ENCODE results near the gene PHF19.

The PHF19 gene

GRCh38 chr9:120888626-120889025 is 11.6 kb upstream of the PHF19 start:
- no peak for TF ChIP-seq FOXA1 (IDR thresholded peaks at IDR 0.05)
- no peak for TF ChIP-seq NFRKB (IDR thresholded peaks at IDR 0.05)
- no peak for TF ChIP-seq BHLHE40 (IDR thresholded peaks at IDR 0.05; ENCODE audit: borderline replicate concordance)
- TF ChIP-seq CTBP1 (IDR thresholded peaks at IDR 0.05; ENCODE audit: borderline replicate concordance), result no peak
- no peak for TF ChIP-seq L3MBTL2 (conservative IDR thresholded peaks at IDR 0.05)
- no peak for TF ChIP-seq FOXK2 (IDR thresholded peaks at IDR 0.05)
- POLR2A ChIA-PET, result no interaction called here
- CTCF ChIA-PET, result no interaction called here
- DNase-seq (ENCODE audit: extremely low spot score), result no peak

GRCh38 chr9:120886490-120886967 is 9.5 kb upstream of the PHF19 start:
- POLR2A ChIA-PET, result no interaction called here
- CTCF ChIA-PET, result interaction anchor here (0.6 kb wide), 1 partner anchor 13 kb away, joined by 3 read pairs; no protein-coding TSS in a partner anchor
- TF ChIP-seq SP1 (IDR thresholded peaks at IDR 0.05), result no peak
- TF ChIP-seq HDGF (IDR thresholded peaks at IDR 0.05; ENCODE audit: borderline replicate concordance), result no peak
- TF ChIP-seq ARNT (IDR thresholded peaks at IDR 0.05), result no peak
- TF ChIP-seq FOXK2 (IDR thresholded peaks at IDR 0.05), result no peak
- TF ChIP-seq L3MBTL2 (conservative IDR thresholded peaks at IDR 0.05), result no peak
- no peak for TF ChIP-seq LEF1 (IDR thresholded peaks at IDR 0.05; ENCODE audit: borderline replicate concordance)
- TF ChIP-seq PKNOX1 (IDR thresholded peaks at IDR 0.05), result no peak
- no peak for TF ChIP-seq CTBP1 (IDR thresholded peaks at IDR 0.05; ENCODE audit: borderline replicate concordance)
- TF ChIP-seq TARDBP (IDR thresholded peaks at IDR 0.05), result no peak
- TF ChIP-seq BHLHE40 (IDR thresholded peaks at IDR 0.05; ENCODE audit: borderline replicate concordance), result no peak
- no peak for TF ChIP-seq FOXA1 (IDR thresholded peaks at IDR 0.05)
- no peak for TF ChIP-seq ZNF384 (IDR thresholded peaks at IDR 0.05)
- TF ChIP-seq SUZ12 (IDR thresholded peaks at IDR 0.05), result no peak
- TF ChIP-seq FOXM1 (IDR thresholded peaks at IDR 0.05; ENCODE audit: borderline replicate concordance), result no peak
- no peak for TF ChIP-seq NFRKB (IDR thresholded peaks at IDR 0.05)
- DNase-seq (ENCODE audit: extremely low spot score), result no peak

- TF ChIP-seq ELF4 (IDR thresholded peaks at IDR 0.05), result no peak
- no peak for TF ChIP-seq ARNT (IDR thresholded peaks at IDR 0.05)
- no peak for DNase-seq (ENCODE audit: extremely low spot score)
- ChIA-PET POLR2A (interaction anchor here (0.7 kb wide), 1 partner anchor 9 kb away, joined by 3 read pairs; the partner anchor contains the start of gene PHF19), CTCF (interaction anchor here (0.6 kb wide), 1 partner anchor 14 kb away, joined by 3 read pairs; no protein-coding TSS in a partner anchor)
Measured at GRCh38 chr9:120885958-120886357, 9.0 kb upstream of the PHF19 start.

GRCh38 chr9:120885457-120885856 is 8.5 kb upstream of the PHF19 start:
- TF ChIP-seq HDGF (IDR thresholded peaks at IDR 0.05; ENCODE audit: borderline replicate concordance) (no peak), LEF1 (IDR thresholded peaks at IDR 0.05; ENCODE audit: borderline replicate concordance) (no peak), ARNT (IDR thresholded peaks at IDR 0.05) (no peak), FOXA1 (IDR thresholded peaks at IDR 0.05) (no peak), BHLHE40 (IDR thresholded peaks at IDR 0.05; ENCODE audit: borderline replicate concordance) (no peak), SUZ12 (IDR thresholded peaks at IDR 0.05) (no peak), FOXM1 (IDR thresholded peaks at IDR 0.05; ENCODE audit: borderline replicate concordance) (no peak), SP1 (IDR thresholded peaks at IDR 0.05) (no peak), NFRKB (IDR thresholded peaks at IDR 0.05) (no peak), TARDBP (IDR thresholded peaks at IDR 0.05) (no peak), FOXK2 (IDR thresholded peaks at IDR 0.05) (no peak), ELF4 (IDR thresholded peaks at IDR 0.05) (no peak), L3MBTL2 (conservative IDR thresholded peaks at IDR 0.05) (no peak), CTBP1 (IDR thresholded peaks at IDR 0.05; ENCODE audit: borderline replicate concordance) (no peak), ZNF384 (IDR thresholded peaks at IDR 0.05) (no peak), PKNOX1 (IDR thresholded peaks at IDR 0.05) (no peak)
- CTCF ChIA-PET, result no interaction called here
- DNase-seq (ENCODE audit: extremely low spot score), result no peak
- POLR2A ChIA-PET, result interaction anchor here (0.7 kb wide), 1 partner anchor 8 kb away, joined by 3 read pairs; the partner anchor contains the start of gene PHF19

GRCh38 chr9:120883608-120883996 is 6.6 kb upstream of the PHF19 start:
- ChIA-PET CTCF (no interaction called here), POLR2A (no interaction called here)
- no peak for DNase-seq (ENCODE audit: extremely low spot score)
- TF ChIP-seq SP1 (IDR thresholded peaks at IDR 0.05) (no peak), PKNOX1 (IDR thresholded peaks at IDR 0.05) (no peak), SUZ12 (IDR thresholded peaks at IDR 0.05) (no peak), LEF1 (IDR thresholded peaks at IDR 0.05; ENCODE audit: borderline replicate concordance) (no peak), TARDBP (IDR thresholded peaks at IDR 0.05) (no peak), BHLHE40 (IDR thresholded peaks at IDR 0.05; ENCODE audit: borderline replicate concordance) (no peak), ELF4 (IDR thresholded peaks at IDR 0.05) (no peak), ARNT (IDR thresholded peaks at IDR 0.05) (no peak), FOXK2 (IDR thresholded peaks at IDR 0.05) (no peak), HDGF (IDR thresholded peaks at IDR 0.05; ENCODE audit: borderline replicate concordance) (no peak), FOXA1 (IDR thresholded peaks at IDR 0.05) (no peak), FOXM1 (IDR thresholded peaks at IDR 0.05; ENCODE audit: borderline replicate concordance) (no peak), ZNF384 (IDR thresholded peaks at IDR 0.05) (no peak), NFRKB (IDR thresholded peaks at IDR 0.05) (no peak)

GRCh38 chr9:120882935-120883607 is 6.1 kb upstream of the PHF19 start:
- ChIA-PET POLR2A (no interaction called here), CTCF (no interaction called here)
- no peak for DNase-seq (ENCODE audit: extremely low spot score)
- TF ChIP-seq HDGF (IDR thresholded peaks at IDR 0.05; ENCODE audit: borderline replicate concordance) (no peak), FOXK2 (IDR thresholded peaks at IDR 0.05) (no peak), ELF4 (IDR thresholded peaks at IDR 0.05) (no peak), NFRKB (IDR thresholded peaks at IDR 0.05) (no peak), SP1 (IDR thresholded peaks at IDR 0.05) (no peak), FOXM1 (IDR thresholded peaks at IDR 0.05; ENCODE audit: borderline replicate concordance) (no peak), BHLHE40 (IDR thresholded peaks at IDR 0.05; ENCODE audit: borderline replicate concordance) (no peak), LEF1 (IDR thresholded peaks at IDR 0.05; ENCODE audit: borderline replicate concordance) (no peak), SUZ12 (IDR thresholded peaks at IDR 0.05) (no peak), TARDBP (IDR thresholded peaks at IDR 0.05) (no peak), L3MBTL2 (conservative IDR thresholded peaks at IDR 0.05) (no peak), ZNF384 (IDR thresholded peaks at IDR 0.05) (no peak), FOXA1 (IDR thresholded peaks at IDR 0.05) (no peak), ARNT (IDR thresholded peaks at IDR 0.05) (no peak), CTBP1 (IDR thresholded peaks at IDR 0.05; ENCODE audit: borderline replicate concordance) (no peak), PKNOX1 (IDR thresholded peaks at IDR 0.05) (no peak)

All from HEK293T (cell line).